Stomach (tissue), 4 donors: ENCODE results near the gene B4GALT3.

ENCODE experiments used
- EP300 ChIP-seq: sonication (generic); formaldehyde crosslinking; IDR thresholded peaks from one replicate; pipeline ENCODE4 v1.6.1; 2017; ENCODE audit warnings: antibody characterized with exemption
- POLR2A ChIP-seq, 4 donors: fragments of 450-650 bp; IDR thresholded peaks; one replicate each; pipeline ENCODE4 v1.6.1; 2016; ENCODE audit warnings: antibody characterized with exemption in 4 of 4, control low read depth in 2 of 4, mild to moderate bottlenecking in 1 of 4, moderate library complexity in 1 of 4
- TF ChIP-seq, protein P1 (sequence below), 7 experiments: fragments of 450-650 bp in 4 of 7; fragments of 200-600 bp in 3 of 7; sonication (generic) in 3 of 7; IDR thresholded peaks; one replicate each; pipeline ENCODE4 v1.5.1; 2016 to 2019; ENCODE audit warnings: antibody characterized with exemption in 7 of 7, control low read depth in 2 of 7, mild to moderate bottlenecking in 1 of 7

DNA sequence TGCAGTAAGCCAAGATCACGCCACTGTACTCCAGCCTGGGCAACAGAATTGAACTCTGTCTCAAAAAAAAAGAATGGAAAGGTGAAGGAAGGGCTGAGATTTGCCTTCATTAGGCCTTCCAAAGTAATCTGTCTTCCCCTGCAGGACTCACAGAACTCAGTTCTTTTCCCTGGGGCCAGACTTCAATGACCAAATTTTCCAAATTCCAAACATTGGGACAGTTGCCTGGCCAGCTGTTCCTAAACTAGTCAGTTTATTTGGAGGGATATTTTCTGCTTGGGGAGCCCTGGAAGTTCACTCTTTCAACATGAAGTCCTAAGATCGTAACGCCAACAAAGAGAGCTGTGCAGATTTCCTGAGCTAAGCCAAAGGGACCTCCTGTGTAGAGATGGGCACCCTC lies 39.4 kb downstream of the B4GALT3 start:
- TF ChIP-seq, protein P1, sequence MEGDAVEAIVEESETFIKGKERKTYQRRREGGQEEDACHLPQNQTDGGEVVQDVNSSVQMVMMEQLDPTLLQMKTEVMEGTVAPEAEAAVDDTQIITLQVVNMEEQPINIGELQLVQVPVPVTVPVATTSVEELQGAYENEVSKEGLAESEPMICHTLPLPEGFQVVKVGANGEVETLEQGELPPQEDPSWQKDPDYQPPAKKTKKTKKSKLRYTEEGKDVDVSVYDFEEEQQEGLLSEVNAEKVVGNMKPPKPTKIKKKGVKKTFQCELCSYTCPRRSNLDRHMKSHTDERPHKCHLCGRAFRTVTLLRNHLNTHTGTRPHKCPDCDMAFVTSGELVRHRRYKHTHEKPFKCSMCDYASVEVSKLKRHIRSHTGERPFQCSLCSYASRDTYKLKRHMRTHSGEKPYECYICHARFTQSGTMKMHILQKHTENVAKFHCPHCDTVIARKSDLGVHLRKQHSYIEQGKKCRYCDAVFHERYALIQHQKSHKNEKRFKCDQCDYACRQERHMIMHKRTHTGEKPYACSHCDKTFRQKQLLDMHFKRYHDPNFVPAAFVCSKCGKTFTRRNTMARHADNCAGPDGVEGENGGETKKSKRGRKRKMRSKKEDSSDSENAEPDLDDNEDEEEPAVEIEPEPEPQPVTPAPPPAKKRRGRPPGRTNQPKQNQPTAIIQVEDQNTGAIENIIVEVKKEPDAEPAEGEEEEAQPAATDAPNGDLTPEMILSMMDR (IDR thresholded peaks at IDR 0.05), result no peak
- TF ChIP-seq POLR2A (IDR thresholded peaks at IDR 0.05), result no peak
- no peak for TF ChIP-seq EP300
